ENCODE results near the gene GPR156.
"Not testable (repeated sequence)": the region's sequence is repeated elsewhere in the genome, so short reads cannot be mapped to it uniquely, and the experiment has no call there.

Gene GPR156

GRCh38 chr3:120272286-120272685 lies 12.7 kb downstream of the GPR156 start:
- no peak for DNase-seq

DNA sequence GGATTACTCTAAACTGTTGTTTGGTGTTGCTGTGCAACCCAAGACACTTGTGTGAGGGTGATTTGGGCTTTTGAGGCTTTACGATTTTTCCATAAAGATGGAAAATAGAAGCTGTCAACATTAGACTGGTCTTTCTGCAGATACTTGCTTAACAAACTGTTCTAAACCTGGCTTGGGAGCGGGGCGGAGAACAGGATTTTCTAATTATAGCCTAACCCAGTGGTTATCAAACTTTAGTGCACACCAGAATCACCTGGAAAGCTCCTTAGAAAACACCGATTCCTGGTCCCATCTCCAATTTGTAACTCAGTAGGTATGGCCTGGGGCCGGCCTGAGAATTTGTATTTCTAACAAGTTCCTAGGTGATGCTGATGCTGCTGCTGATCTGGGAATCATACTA lies 19.0 kb downstream of the GPR156 start:
- DNase-seq: no peak

DNA sequence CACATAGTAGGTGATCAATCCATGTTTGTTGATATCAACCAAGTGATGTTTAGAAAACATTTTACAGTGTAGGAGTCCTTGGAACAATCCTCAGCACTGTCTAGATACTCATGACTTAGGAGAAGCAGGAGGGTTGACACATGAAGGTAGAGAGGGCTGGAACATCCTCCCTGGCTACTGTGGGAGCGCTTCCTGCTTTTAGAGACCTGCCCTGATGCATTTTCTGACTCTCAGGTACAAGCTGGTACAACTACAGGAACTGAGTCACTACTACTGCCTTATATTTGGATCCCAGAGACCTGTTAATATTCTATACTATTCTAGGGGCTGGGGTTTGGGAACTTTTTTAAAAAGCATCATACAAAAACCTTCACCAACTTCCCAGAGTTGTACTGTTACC lies 20.1 kb downstream of the GPR156 start:
- no peak for DNase-seq

GRCh38 chr3:120263792-120264191 lies 21.2 kb downstream of the GPR156 start:
- no peak for DNase-seq

- no peak for DNase-seq
Observed at GRCh38 chr3:120258009-120258408, 27.0 kb downstream of the GPR156 start.

DNA sequence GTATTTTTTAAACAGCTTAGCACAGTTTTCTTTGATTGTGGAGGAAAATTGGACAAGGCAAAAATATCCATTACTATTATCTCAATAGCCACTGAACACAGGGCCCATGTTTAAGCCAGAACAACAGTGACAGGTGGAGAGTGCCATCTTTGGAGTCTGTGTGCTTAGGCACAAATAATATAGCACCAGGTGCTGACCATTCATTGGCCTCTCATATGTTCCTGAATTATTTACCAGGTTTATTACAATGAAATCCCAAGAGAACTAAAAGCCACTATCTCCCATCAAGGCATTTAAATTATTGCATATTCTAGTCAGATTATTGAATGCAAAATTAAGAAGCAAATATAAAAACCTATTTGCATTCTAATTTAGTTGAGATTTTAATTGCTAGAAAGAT lies 39.6 kb downstream of the GPR156 start:
- DNase-seq: no peak

DNA sequence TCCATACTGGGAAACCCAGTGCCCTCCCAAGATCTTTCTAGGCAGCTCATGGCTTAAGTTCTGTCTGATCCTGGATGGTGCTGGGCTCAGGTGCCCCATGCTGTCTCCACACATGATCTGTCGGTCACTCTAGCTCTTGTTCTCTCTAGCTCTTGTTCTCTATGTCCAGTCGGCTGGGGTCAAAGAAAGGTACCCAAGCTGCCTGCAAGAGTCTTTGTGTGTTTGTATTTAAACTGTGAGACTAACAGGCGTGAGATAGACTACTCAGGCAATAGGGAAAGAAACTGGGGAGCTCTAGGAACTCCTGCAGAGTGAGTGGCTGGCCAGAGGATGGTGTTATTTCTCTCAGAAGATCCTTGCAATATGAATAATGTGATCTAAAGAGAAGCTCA lies 40.2 kb downstream of the GPR156 start:
- no peak for DNase-seq

DNA sequence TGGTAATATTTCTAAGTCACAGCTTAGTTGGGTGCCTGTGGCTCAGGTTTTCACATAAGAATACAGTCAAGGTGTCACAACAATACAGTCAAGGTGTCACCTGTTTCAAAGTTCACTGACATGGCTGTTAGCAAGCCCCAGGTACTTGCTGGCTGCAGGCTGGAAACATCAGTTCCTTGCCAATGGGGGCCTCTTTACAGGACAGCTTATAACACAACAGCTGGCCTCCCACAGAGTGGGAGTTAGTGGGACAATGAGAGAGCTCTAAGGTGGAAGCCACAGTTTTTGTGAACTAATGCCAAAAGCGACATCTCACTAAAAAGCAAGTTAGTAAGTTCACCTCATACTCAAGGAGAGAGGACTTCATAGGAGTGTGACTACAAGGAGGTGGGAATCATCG lies 45.4 kb downstream of the GPR156 start:
- DNase-seq: no peak

GRCh38 chr3:120227710-120228347 lies 57.2 kb downstream of the GPR156 start:
- no peak for DNase-seq

DNA sequence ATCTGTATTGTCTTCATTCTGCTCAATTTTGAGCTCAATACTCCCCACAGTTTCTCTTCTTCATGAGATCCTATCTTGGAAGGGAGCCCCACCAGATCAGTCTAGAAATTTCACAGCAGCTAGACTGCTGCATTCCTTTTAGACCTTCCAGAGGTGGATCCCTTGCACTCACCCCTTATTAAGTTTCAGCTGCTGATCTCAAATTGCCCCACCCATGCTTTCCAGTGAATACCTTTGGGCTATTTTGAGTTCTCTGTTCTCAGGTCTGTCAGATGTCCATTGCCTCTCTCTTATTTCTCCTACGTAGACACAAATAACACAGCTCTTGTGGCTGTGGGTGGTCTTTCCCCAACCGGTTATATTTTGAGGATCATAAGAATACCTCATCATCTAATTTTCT lies 60.8 kb downstream of the GPR156 start:
- no peak for DNase-seq

GRCh38 chr3:120218981-120219380 lies 66.0 kb downstream of the GPR156 start:
- DNase-seq: no peak

DNA sequence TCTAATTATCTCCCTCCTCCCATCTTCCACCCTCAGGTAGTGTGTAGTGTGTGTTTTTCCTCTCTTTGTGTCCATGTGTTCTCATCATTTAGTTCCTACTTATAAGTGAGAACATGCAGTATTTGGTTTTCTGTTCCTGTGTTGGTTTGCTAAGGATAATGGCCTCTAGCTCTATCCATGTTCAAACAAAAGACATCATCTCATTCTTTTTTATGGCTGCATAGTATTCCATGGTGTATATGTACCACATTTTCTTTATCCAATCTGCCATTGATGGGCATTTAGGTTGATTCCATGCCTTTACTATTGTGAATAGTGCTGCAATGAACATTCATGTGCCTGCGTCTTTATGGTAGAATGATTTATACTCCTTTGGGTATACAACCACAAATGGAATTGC lies 68.4 kb downstream of the GPR156 start:
- DNase-seq: not testable (repeated sequence)

GRCh38 chr3:120214176-120214575 lies 70.8 kb downstream of the GPR156 start:
- no peak for DNase-seq

GRCh38 chr3:120212505-120212904 lies 72.5 kb downstream of the GPR156 start:
- DNase-seq: no peak

DNA sequence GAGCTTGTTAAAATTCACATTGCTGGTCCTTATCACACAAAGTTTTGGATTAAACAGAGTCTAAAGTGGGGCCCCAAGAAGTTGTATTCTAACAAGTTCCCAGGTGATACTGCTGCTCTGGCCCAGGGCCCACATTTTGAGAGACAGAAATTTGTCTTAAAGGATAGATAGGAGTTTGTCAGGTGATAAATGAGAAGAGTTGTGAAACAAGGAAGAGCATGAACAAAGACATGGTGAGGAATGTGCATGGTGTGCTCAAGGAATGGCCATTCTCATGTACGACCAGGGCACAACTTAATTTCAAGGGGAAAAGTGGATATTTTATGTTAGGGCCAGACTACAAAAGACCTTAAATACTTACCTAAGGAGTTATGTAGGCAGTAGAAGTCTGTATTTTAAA lies 75.6 kb downstream of the GPR156 start:
- no peak for DNase-seq

- no peak for DNase-seq
Observed at GRCh38 chr3:120204338-120204737, 80.7 kb downstream of the GPR156 start.

DNA sequence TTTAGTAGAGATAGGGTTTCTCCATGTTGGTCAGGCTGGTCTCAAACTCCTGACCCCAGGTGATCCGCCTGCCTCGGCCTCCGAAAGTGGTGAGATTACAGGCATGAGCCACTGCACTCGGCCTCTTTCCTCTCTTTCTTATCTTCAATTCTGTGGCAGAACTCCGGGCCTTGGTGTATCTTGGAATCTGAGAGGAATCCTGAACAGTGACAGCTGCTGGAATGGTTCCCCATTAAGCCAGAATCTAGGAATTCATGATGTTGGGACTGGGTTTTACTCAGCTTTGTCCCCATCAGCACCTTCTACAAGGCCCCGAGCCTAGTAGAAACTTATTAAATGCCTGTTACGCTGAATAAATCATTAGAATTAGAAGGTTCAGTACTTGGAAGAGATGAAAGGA lies 81.4 kb downstream of the GPR156 start:
- DNase-seq: no peak

DNA sequence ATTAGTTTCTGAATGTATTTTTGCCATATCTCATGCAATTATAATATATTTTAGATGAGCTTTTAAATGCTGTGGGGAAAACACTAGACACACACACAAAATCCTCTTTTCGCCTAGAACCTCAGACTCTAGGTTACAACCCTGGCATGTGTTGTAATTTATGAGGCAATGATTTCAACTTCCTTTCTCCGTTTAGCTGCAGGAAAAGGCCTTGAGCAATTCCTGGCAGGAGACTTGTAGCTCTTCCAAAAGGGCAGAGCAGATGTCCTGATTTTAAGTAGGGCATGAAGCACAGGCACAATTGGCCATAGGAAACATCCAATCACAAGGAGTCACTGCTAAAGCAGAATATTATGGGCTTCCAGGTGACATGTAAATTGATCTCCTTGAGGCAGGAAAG lies 82.0 kb downstream of the GPR156 start:
- no peak for DNase-seq

DNA sequence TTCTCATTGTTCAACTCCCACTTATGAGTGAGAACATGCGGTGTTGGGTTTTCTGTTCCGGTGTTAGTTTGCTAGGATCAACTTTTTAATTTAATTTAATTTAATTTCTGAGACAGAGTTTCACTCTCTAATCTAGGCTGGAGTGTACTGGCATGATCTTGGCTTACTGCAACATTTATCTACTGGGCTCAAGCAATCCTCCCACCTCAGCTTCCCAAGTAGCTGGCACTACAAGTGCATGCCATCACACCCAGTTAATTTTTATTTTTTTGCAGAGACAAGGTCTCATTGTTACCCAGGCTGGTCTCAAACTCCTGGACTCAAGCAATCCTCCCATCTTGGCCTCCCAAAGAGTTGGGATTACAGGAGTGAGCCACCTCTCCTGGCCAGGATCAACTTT lies 82.7 kb downstream of the GPR156 start:
- DNase-seq: no peak

DNA sequence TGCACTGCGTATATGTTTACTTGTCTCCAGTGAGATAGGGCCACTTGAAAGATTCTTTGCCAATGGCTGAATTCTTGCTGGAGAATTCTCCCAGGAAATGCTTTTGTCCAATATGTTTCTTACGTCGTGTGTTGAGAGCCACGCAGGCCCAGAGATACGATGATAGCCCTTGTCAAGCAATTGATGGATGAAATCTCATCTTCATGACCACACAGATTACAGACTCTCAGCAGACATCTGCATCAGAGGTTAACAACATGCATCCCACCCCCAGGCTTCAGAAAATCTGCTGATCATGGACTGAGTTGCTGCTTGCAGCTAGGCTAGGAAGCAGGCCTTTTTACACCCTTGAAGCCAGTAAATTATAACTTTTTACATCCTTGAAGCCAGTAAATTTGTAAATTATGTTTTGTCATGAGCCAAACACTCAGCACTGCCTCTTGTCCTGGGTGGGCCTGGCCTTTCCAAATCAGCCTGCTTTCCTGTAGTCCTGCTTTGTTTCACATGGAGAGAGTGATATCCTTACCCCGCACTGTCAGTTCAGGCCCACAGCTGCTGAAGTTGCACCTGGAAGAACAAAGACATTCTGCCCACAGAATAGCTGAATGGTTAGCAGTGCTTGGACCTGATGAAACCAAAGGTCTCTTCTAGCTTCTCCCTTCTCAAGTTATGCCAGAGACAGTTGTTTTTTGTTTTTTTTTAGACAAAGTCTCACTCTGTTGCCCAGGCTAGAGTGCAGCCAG lies 84.4 kb downstream of the GPR156 start:
- DNase-seq: no peak

- no peak for DNase-seq
Observed at GRCh38 chr3:120198305-120198878, 86.6 kb downstream of the GPR156 start.

DNA sequence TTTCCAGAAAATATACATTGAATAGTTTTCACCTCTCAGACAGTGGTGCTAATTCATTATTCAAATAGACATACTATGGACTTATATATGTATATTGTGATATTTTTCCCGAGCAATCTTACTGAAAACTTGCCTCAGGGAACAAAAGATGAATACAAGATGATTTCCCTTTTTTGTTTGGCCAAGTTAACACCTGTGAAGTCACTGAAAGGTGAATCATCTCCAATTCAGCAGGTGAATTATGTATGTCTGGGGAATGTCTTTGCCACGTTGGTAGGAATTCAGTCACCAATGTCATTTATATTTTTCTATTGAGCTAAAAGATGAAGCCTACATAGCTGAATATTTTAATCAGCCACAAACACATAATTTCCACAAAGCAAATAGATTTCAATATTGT lies 88.2 kb downstream of the GPR156 start:
- no peak for DNase-seq

- DNase-seq: no peak
Observed at GRCh38 chr3:120196333-120196732, 88.7 kb downstream of the GPR156 start.

- no peak for DNase-seq
Observed at GRCh38 chr3:120193554-120193953, 91.5 kb downstream of the GPR156 start.

GRCh38 chr3:120192579-120192978 lies 92.4 kb downstream of the GPR156 start:
- DNase-seq: no peak
